NCI-H345 (cell line): ENCODE data around the gene WT1.

ENCODE experiments used
- DNase-seq: peaks from one replicate; lab custom pipeline; 2025; lab: John Stamatoyannopoulos, UW

WT1 gene

GRCh38 chr11:32438346-32438865 lies 3.1 kb upstream of the WT1 start:
- DNase-seq = no peak

GRCh38 chr11:32437495-32438345 lies 2.4 kb upstream of the WT1 start:
- DNase-seq = no peak

GRCh38 chr11:32436751-32437494 lies 1.6 kb upstream of the WT1 start:
- no peak for DNase-seq

GRCh38 chr11:32435942-32436750 lies 807 bp upstream of the WT1 start:
- DNase-seq = no peak

- DNase-seq = no peak
Observed at GRCh38 chr11:32435152-32435480, 223 bp downstream of the WT1 start.

- DNase-seq = no peak
Observed at GRCh38 chr11:32434356-32435151, 785 bp downstream of the WT1 start.

GRCh38 chr11:32433914-32434355 lies 1.4 kb downstream of the WT1 start:
- no peak for DNase-seq

GRCh38 chr11:32433101-32433913 lies 2.0 kb downstream of the WT1 start:
- no peak for DNase-seq

- no peak for DNase-seq
Observed at GRCh38 chr11:32432565-32432964, 2.8 kb downstream of the WT1 start.

GRCh38 chr11:32430568-32431381 lies 4.6 kb downstream of the WT1 start:
- no peak for DNase-seq

- DNase-seq = no peak
Observed at GRCh38 chr11:32429477-32429876, 5.9 kb downstream of the WT1 start.

GRCh38 chr11:32428665-32429303 lies 6.6 kb downstream of the WT1 start:
- no peak for DNase-seq

- DNase-seq = no peak
Observed at GRCh38 chr11:32427935-32428664, 7.2 kb downstream of the WT1 start.

GRCh38 chr11:32427616-32427934 lies 7.8 kb downstream of the WT1 start:
- DNase-seq = no peak

- no peak for DNase-seq
Observed at GRCh38 chr11:32426819-32427615, 8.3 kb downstream of the WT1 start.

GRCh38 chr11:32426192-32426591 lies 9.1 kb downstream of the WT1 start:
- DNase-seq = no peak

GRCh38 chr11:32425761-32426160 lies 9.6 kb downstream of the WT1 start:
- DNase-seq = no peak

- DNase-seq = no peak
Observed at GRCh38 chr11:32422545-32422944, 12.8 kb downstream of the WT1 start.
